T-helper 1 cell treated with Interleukin-12 subunit alpha and Interleukin-12 subunit beta and Interleukin-4 antibody, amounts not matched to agents 30 ng/mL and 1 ng/mL, for 36 hours (primary cell): ENCODE data around the gene CUL1. TPM values are rescaled to one million over a fixed set of nuclear protein-coding genes. Genes with fewer than 3 reads are reported as not detected.

ENCODE experiments used
- intact Hi-C: fragments of 100-400 bp; cut with micrococcal nuclease; formaldehyde crosslinking; loops from one replicate; pipeline ENCODE4 v1.15.1; 2024
- total RNA-seq: library from RNA; stranded (reverse); gene quantifications from 2 replicates; pipeline ENCODE4 v1.2.3, GENCODE V29; 2022

Gene CUL1
- total RNA-seq, 1 donor from 2014 or later = 56.3 TPM

DNA sequence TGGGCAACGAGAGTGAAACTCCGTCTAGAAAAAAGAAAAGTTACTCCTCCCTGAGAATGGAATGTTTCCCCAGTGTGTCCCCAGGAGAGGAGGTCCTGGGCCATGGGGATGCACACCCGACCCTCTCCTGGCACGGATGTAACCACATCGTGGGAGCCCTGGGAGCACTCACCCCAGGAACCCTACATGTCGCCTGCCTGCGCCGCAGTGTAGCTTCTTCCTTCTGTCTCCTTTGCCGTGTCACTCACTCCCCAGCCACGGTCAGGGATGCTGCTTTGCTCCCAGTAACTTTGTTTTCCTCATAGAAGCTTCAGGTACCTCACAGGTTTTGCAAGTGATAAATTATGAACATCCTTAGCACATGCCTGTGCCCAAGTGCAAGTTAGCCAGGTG lies 103.4 kb downstream of the CUL1 start:
- intact Hi-C loops = no loop called here

DNA sequence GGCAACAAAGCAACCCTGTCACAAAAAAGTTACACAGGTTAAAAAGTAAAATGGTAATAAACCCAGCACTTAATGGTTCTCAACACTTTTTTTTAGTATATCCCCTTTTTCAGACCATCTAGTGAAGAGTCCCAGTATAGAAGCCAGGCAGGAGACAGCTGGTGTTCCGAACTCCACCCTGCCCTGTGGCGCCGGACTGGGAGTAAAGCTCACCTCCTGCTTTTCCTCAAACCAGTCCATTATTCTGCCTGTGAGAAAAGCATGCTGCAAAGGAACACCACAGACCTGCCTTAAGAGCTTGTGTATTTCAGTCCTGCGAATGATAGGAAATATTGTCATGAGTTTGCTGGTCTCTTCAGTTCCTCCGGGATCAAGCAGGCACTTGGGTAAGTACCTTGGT lies 104.4 kb downstream of the CUL1 start:
- intact Hi-C loops = no loop called here

DNA sequence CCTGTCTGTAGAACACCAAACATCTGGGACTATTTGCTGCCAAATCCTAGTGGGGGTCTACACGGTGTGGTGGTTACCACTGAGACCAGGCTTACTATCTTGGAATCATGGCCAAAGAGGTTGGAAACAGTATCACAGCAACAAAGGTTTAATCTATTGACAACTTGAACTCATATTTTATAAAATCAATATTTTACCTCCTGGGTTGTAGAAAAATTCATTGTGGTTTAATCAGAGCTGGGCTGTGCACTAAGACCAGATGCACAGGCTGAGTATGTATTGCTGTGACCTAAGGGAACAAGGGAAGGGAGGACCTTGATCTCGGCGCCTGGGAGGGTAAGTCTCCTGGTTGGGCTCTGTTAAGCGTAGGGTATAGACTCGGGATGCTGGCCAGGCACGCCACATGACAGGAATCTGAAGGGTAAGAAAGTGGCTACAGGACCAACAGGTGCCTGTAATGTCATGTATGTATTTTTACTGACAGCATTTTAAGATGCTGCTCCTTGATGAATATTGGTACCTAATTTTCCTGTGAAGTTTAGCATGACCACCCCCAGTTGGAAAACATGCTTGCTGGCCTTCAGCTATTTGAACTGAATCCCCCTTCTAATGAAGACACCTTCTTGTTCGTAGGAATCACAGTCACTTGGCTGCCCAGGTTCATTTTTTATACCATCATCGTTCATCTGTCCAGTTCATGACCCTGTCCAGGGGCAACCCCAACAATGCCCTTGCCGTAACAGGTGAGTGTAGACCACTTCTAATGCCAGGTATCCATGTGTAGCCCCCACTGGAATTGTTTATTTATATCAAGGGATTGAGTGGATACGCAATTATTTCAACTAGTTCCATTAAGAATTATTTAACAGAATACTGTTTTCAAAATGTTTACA lies 105.9 kb downstream of the CUL1 start:
- intact Hi-C loops = no loop called here

DNA sequence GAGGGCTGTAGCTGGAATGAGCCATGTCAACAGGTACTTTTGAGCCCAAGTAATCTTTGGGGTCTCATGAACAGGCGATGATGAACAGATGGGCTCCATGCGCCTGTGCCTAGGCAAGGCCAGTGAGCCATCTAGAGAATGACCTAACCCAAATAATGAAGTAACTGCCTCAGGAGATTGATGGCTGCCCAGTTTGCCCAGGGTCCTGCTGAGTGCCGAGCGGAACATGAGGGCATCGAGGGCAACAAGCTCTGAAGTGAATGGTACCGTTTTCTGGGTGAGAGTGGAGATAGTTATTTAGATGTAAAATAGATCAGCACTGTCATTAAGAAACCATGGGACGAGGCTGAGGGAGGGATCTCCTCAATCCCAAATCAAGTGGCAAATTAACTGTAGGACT lies 107.5 kb downstream of the CUL1 start:
- intact Hi-C loops = no loop called here

DNA sequence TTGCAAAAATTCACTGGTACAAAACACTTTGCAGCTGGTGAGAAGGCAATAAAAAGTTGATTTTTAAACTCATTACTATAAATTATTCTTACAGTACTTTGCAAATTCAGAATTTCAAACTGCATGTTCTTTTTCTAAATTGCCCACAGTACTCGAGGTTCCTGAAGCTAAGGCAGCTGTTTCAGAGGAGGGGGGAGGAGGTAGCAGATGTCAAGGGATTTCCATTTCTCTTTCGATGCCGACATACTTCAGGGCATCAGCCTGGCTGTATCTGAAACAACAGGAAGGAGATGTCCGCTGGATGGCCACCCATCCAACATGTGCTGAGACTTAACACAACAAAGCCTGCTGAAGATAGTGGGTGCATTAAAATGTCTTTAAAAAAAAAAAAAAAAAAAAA lies 108.7 kb downstream of the CUL1 start:
- intact Hi-C loops = no loop called here

DNA sequence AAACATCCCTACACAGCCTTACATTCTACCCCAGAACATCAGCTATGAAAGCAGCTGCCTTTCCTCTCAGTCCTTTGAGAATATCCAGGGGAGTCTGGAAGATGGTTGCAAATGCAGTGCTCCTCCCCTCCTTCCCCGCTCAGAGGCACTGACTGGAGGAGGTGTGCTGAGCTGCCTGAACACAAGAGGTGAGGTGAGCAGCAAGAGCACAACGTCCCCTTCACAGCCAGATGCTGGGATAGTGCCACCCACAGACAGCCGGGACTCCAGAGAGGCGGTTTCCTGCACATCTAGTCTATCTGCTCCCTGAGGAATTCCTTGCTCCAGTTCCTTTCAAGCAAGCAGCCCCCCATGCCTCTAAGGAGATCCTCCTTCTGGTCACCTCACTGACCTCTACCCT lies 111.2 kb downstream of the CUL1 start:
- intact Hi-C loops = no loop called here

DNA sequence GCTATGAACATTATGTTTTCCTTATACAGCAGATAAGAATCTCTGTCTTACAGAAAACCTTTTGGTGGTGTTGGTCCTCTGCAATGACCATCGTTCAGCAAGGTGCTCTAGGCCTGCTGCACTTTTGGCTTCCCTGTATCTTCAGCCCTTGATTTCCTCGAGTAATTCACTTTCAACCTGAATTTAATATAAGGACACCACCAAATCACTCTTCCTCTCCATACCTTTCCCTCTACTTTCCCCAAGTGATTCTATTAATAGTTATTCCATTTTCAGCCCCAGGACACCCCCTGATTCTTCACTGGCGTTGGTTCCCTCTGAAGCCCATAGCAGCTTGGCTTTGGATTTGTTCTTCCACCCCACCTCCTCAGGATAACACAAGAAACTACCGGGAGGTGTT lies 113.2 kb downstream of the CUL1 start:
- intact Hi-C loops = no loop called here

DNA sequence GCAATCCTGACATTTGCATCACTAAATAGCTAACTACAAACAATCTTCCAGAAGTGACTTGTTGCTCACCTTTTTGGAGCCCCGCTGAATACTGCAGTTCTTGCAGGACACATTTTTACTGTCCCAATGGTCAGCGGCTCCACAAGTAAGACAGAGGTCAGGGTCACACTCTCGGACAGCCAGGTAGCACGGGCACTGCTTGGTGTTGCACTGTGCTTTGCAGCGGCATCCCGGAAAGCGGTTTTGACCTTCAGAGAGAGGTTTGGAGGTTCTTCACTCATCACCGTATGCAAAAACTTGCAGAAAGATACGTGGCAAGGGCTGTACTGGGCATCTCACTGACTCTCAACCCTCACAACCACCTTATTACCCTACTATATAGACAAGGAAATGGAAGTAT lies 115.2 kb downstream of the CUL1 start:
- intact Hi-C loops = no loop called here

DNA sequence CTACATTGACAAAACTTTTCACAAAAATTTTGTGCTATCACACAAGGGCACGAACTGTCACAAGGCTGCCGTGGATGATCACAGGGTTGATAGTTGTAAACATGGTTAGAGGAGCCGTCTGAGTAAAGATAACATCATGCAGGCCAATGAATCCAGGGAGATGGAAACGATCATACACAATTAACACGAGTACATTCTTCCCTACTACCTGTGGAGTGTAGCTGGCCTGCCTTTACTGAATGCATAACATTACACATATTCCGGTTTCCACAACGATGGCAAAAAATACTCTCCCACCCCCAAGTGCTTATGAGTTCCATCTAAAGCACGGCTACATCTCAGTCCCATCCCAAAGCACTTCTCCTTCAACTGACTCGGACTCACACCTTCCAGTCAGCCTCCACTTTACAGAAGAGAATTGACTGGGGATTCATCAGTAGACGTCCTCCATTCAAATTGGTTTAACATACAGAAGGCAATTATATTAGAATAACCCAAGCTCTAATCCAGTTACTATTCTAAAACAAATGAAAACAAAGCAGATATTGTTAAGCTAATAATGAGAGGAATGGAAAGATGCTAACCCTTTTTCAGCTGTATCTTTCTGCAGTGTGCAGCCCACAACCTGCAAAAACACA lies 116.3 kb downstream of the CUL1 start:
- intact Hi-C loops = loop anchor here (5.0 kb wide), 1 partner anchor 147 kb away; no protein-coding TSS in a partner anchor

DNA sequence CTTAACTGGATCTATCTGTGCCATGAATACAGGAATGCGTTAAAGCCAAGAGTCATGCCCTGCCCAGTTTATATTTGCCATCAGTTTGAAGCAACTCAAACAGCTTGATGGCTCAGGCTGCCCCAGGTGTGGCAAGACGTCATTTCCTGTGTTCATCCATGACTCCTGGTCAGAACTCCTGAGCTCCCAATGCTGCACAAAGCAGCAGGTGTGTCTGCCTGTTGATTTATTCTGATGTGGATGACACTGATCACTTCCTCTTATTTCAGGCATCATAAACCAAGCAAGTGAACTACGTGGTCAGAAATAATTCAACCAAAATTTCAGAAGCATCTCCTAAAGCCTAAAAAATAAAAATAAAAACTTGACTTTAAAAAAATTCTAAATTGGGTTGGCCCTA lies 116.9 kb downstream of the CUL1 start:
- intact Hi-C loops = loop anchor here (5.0 kb wide), 1 partner anchor 147 kb away; no protein-coding TSS in a partner anchor

DNA sequence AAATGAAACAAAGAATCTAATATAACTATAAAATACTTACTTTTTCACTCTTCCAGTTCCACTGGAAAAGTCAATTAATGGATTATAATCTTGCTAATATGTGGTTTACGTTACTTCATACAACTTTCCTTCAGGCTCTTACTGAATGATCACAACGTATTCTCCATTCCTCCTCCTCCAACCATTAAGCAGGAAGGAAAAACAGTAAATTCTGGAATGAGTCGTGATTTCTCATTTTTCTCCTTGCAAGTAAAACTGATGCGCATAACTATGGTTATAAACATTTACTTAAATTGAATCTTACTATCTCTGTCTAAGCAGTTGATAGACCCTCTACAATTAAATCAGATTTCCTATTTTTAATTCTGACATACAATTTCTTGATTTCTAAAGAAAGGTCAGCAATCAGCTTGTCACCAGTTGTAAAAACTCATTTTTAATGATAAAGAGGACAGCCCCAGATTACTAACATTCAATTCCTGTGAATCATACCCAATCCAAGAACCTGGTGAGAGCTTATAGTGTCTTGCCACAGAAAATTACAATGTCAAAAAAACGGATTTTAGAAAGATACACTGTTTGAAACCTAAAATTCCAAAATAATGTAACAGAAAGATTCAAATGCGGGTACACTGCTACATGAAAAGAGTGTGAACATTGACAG lies 121.1 kb downstream of the CUL1 start:
- intact Hi-C loops = loop anchor here (5.0 kb wide), 1 partner anchor 142 kb away; no protein-coding TSS in a partner anchor

DNA sequence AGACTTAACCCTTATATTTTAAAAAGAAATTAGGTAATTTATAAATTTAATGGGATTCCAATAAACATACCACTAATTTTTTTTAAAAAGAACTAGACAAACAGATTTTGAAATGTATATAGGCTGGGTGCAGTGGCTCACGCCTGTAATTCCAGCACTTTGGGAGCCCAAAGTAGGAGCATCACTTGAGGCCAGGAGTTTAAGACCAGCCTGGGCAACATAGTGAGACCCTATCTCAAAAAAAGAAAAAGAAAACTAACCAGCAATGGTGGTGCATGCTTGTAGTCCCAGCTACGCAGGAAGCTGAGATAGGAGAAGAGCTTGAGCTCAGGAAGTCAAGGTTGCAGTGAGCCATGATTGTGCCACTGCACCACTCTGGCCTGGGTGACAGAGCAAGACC lies 122.7 kb downstream of the CUL1 start:
- intact Hi-C loops = no loop called here

DNA sequence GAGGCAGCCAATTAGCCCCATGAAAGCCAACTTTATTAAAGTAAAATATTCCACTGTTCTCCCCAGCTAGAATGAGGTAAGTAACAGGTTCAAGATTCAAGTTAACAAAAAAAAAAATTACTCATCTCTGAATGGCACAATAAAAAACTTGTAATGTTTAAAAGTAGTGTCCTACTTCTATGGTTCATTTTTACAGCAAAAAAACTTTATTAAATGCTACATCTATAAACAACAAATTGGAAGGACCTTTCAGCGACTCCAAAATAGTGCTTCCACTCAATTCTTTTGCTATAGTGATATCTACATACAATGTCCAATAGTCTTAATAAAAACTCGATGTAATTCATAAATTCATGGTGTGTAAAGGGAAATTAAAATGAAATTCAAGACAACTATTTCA lies 126.2 kb downstream of the CUL1 start:
- intact Hi-C loops = no loop called here

DNA sequence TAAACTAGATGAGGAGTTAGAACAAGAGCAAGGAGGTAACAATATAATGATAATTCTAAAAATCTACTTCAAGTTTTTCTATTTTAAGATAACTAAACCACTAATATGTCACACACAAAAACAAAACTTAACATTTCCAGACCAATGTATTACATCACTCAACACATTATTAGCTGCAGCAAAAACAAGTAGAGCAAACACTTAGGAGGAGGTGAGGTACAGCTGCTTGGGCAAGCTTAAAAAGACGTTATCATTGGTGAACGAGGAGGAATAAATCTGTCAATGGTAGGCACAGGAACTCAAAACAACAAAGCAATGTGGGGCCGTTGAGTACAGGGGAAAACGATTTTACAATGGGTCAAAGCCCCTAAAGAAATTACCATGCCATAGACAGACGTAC lies 126.6 kb downstream of the CUL1 start:
- intact Hi-C loops = no loop called here

DNA sequence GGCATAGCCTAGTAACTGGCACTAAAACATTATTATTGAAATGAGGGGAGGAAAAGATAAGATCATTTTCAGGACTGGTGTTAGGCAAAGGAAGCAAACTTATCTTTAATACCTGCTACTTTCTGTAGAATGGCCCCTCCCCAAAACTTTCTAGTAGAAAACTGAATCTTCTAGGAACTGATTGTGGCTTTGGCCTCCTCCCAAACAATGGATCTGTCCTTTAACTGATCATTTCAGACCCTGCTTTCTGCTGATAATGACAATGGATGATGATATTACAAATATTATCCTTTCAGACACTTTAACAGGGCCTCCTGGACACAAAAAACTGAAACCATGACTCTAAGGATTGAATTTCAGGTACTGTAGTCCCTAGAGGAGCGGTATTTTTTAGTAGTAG lies 130.3 kb downstream of the CUL1 start:
- intact Hi-C loops = no loop called here

DNA sequence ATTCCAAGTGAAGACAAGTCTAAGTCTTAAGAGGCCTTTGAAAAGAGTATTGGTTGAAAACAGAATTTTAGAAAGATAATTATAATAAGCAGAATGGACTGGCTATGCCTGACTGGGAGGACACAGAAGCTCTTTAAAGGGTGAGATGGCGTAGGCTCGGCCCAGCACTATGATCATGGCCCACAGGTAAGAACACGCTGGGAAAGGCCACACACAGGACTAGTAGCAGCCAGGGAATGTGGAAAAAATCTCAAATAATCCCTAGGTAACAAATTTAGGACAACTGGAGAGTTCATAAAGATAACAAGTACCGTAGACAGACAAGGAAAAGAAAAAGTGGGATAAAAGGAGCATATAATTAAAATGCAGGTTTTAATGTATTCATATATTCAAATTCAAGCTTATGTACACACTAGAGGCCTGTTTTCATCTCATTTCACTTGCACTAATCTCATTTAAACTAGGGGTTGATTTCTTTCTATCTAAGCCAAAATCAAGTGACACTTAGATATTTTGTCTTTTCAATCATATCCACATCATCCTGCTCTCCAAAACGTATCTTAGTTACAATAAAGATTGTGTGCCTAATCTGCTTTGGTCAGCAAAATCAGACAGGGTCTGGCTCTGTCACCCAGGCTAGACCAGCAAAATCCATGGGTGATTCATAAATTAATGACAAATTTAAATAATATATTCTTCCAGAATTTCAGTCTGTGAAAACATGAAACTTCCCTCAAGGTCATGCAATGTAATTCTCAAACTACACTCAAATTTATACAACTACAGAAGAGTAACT lies 132.4 kb downstream of the CUL1 start:
- intact Hi-C loops = no loop called here

DNA sequence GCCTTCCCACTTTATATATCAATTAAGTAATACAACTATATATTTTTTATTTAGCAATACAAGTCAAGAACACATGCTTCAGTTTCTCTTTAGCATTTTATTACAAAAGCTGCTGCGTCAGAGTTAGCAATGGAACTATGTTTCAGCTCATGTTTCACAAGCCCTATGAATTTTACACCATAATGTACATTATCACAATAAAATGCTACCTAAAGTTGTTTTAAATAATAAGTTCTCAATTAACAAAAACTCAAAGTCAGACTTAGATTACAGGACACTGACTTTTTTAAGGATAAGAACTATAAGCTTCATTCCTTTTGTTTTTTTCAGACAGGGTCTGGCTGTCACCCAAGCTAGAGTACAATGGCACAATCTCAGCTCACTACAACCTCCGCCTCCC lies 133.1 kb downstream of the CUL1 start:
- intact Hi-C loops = no loop called here

DNA sequence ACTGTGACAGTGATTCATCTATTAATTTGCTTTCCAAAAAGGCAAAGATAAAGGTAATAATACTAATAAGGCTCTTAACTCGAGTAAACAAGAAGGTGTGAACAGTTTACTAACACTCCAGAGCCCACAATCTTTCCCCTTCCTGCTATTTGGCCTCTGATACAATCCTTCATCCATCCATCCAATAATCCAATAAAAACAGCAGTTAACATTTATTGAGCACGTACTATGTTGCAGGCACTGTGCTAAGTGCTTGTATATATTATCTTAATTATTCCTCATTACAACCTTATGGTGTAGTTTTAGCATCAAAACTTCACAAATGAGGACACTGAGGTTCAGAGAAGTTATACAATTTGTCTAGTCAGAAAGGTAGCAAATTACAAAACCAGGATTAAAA lies 135.9 kb downstream of the CUL1 start:
- intact Hi-C loops = no loop called here

DNA sequence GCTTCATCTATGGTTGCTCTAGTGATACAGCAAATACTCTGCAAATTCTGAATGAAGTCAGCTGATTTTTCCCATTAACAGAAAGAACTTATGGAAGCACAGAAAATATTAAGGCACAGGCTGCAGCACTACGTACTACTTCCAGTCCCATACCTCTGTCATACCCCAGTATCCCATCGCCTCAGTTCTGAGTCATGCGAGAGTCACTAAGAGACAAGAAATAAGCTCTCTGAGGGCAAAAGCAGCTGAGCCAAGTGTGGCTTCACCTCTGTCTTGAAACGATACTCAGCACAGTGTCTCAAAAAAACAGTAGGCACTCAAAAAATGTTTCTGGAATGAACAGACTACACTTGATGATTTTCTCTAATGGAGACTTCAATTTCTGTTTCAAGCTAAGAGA lies 137.2 kb downstream of the CUL1 start:
- intact Hi-C loops = no loop called here

DNA sequence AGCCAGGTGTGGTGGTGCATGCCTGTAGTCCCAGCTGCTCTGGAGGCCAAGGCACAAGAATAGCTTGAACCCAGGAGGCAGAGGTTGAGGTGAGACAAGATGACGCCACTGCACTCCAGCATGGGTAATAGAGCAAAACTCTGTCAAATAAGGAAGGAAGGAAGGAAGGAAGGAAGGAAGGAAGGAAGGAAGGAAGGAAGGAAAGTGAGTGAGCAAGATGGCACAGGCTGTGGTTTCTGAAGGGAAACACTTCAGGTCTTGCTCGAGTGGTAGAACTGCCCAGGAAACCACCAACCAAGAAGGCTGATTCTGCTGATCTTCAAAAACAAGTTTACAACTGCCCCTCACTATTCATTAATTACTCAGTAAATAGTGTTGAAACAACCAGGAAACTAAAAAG lies 140.2 kb downstream of the CUL1 start:
- intact Hi-C loops = no loop called here
